ENCODE data around the gene ZNF654.
"Not testable (repeated sequence)": the region's sequence is repeated elsewhere in the genome, so short reads cannot be mapped to it uniquely, and the experiment has no call there.

The ZNF654 gene

DNA sequence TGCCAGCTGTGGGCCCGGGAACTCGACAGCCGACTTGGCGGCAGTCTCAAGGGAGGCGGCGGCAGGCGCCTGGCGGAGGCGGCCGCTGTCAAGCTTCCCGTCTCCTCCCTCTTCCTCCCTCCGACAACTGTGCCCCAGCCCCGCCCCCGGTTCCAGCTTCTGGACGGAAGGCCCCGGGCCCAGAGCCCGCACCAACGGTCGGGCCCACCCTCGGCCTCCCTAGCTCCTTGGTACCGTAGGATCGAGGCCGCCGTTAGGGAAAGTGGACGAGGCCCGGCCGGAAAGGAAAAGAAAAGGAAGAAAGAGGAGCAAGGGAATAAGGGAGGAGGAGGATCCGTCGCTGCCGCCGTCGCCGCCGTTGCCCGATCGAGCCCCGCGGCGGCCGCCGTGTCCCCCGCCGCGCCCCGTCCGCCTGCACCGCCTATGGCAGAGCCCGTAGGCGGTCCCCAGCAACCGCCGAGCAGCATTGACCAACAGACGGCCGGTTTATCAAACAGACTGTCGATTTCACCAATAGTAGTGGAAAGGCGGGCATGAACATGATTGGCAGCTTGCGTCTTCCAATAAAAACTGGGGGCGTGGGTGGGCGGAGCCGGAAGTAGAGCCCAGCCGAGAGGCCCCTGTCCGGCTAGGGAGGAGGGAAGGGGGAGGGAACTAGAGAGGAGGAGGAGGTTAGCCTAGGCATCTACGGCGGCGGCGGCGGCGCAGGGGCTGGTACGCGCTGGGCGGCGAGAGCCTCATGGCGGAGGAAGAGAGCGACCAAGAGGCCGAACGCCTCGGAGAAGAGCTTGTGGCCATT is at the start of gene ZNF654, which contains the start of gene CGGBP1:
ZNF654 (plus strand) TSS at position 675 of the 799 bp plus-strand sequence; CDS start at position 740, 65 bp downstream.
CGGBP1 (minus strand) TSS at position 425 of the 799 bp plus-strand sequence. CDS start 3,029 bp downstream, outside the sequence.
- no peaks in the 10 kb centered on the region for H3K4me1 ChIP-seq (ENCODE audit: insufficient read depth, low read length)
- H3K9ac ChIP-seq (ENCODE audit: low read depth, low read length) = peak within 1 kb of the TSS; percentile 94
- no peaks in the 10 kb centered on the region for H3K9me3 ChIP-seq (ENCODE audit: control insufficient read depth, insufficient read depth, low read length)
- peaks cover 4% of the 10 kb centered on the region for H3K36me3 ChIP-seq (ENCODE audit: insufficient read depth, low read length)

DNA sequence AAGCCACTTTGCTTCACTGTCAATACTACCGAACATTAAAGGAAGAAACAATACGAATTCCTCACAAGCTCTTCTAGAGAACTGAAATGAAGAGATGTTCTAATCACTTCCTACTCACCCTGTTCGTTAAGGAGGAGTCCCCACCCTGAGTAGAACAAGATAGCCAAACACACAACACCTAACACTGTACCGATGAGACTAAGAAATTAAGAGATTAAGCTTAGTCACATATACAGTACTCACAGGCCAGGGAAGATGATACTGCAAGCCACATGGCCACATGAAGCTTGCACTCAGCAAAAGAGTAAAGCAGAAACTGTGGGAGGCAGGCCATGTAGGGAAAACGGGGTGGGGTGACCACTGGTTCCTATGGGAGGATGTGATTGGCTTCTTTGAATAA is 48.2 kb upstream of the ZNF654 start:
- Histone ChIP-seq H3K36me3 (ENCODE audit: insufficient read depth, low read length) (no peaks in the 10 kb centered on the region), H3K4me1 (ENCODE audit: insufficient read depth, low read length) (no peaks in the 10 kb centered on the region), H3K9ac (ENCODE audit: low read depth, low read length) (no peak overlapping the region), H3K9me3 (ENCODE audit: control insufficient read depth, insufficient read depth, low read length) (no peaks in the 10 kb centered on the region)

DNA sequence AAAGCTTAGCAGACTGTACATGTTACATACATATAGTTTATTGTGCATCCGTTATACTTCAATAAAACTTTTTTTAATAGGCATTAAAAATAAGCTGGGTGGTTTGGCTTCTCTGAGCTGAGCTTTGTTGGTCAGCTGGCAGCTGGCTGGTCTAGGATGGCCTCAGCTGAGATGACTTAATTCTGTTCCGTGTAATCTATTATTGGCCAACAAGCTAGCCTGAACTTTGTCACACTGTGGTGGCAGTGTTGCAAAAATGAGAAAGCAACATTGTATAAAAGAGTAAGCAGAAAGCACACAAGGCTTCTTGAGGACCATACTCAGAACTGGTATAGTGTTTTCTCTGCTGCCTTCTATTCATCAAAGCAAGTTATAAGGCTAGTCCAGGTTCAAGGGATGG is 45.5 kb upstream of the ZNF654 start:
- no peak overlapping the region for H3K9ac ChIP-seq (ENCODE audit: low read depth, low read length)
- no peaks in the 10 kb centered on the region for H3K4me1 ChIP-seq (ENCODE audit: insufficient read depth, low read length)
- H3K9me3 ChIP-seq (ENCODE audit: control insufficient read depth, insufficient read depth, low read length) = no peaks in the 10 kb centered on the region
- no peaks in the 10 kb centered on the region for H3K36me3 ChIP-seq (ENCODE audit: insufficient read depth, low read length)

DNA sequence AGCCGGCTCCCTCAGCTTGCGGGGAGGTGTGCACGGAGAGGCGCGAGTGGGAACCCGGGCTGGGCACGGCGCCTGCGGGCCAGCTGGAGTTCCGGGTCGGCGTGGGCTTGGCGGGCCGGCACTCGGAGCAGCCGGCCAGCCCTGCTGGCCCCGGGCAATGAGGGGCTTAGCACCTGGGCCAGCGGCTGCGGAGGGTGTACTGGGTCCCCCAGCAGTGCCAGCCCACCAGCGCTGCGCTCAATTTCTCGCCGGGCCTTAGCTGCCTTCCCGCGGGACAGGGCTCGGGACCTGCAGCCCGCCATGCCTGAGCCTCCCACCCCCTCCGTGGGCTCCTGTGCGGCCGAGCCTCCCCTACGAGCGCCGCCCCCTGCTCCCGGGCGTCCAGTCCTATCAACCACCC is 43.4 kb upstream of the ZNF654 start:
- H3K9me3 ChIP-seq (ENCODE audit: control insufficient read depth, insufficient read depth, low read length); H3K36me3 ChIP-seq (ENCODE audit: insufficient read depth, low read length); H3K4me1 ChIP-seq (ENCODE audit: insufficient read depth, low read length); H3K9ac ChIP-seq (ENCODE audit: low read depth, low read length): not testable (repeated sequence)

DNA sequence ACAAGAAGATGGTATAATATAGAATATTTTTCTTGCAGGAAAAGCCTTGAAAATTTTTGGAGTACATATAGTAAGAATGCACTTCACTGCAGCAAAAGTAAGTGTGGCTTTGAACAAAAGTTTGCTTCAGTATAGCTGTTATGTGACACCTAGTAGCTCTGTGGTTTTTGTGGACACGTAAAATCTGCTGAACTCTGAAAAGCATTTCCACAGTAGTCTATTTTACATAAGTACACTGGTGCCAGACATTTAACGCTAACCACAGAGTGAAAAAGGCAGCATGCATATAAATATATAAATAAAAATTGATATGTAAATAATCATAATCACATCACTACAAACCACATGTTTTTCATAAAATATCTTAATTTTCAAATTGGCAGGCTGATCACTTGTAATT is 40.0 kb upstream of the ZNF654 start:
- H3K36me3 ChIP-seq (ENCODE audit: insufficient read depth, low read length) = no peaks in the 10 kb centered on the region
- no peaks in the 10 kb centered on the region for H3K4me1 ChIP-seq (ENCODE audit: insufficient read depth, low read length)
- H3K9ac ChIP-seq (ENCODE audit: low read depth, low read length) = no peak overlapping the region
- H3K9me3 ChIP-seq (ENCODE audit: control insufficient read depth, insufficient read depth, low read length) = 0 out of 2 replicates have a peak, but pooled peaks cover 2% of the 10 kb centered on the region

DNA sequence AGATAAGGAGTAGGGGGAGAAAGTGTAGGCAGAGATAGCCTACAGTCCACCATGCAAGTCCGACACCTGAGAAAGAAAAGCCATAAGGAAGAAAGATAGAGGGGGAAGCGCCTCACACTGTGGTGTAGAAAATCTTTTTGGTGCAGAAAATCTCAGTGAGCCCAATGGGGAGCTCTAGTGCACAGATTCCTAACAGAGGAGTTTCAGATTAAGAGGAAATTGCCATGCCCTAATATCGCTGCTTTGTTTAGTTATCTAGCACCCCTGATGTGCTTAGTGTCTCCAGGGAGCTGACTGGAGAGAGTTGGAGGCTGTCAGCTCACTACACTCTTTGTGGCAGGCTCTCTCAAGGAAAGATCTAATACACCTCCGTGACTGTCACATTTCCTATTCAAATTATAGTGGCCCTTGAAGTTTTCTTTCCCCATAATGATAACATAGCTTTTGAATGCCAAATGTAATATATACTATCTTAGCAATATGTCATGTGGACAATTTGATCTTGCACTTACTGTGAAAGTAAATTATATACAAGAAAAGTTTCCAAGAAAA is 34.0 kb upstream of the ZNF654 start:
- no peak overlapping the region for H3K9ac ChIP-seq (ENCODE audit: low read depth, low read length)
- H3K9me3 ChIP-seq (ENCODE audit: control insufficient read depth, insufficient read depth, low read length) = peaks cover 4% of the 10 kb centered on the region; the same call in 1 of the 2 replicates
- H3K36me3 ChIP-seq (ENCODE audit: insufficient read depth, low read length) = no peaks in the 10 kb centered on the region
- no peaks in the 10 kb centered on the region for H3K4me1 ChIP-seq (ENCODE audit: insufficient read depth, low read length)

DNA sequence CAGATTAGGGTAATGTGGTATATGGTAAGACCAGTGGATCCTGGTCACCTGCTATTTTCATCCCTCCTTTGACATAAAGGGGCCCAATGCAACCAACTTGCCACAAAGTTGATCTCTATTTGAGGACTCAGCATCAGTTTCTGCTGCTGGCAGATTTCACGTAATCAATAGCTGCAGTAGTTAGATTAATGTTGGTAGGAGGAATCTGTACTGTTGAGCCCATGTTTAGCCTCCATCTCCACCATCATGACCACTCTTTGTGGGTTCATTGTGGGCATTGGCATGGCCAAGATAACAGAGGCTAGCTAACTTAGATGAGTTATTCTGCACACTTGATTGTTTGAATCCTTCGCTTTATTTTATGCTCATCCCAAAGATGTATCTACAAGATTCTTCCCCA is 30.2 kb upstream of the ZNF654 start:
- peaks cover 4% of the 10 kb centered on the region; the same call in 1 of the 2 replicates for H3K9me3 ChIP-seq (ENCODE audit: control insufficient read depth, insufficient read depth, low read length)
- no peak overlapping the region for H3K9ac ChIP-seq (ENCODE audit: low read depth, low read length)
- no peaks in the 10 kb centered on the region for H3K36me3 ChIP-seq (ENCODE audit: insufficient read depth, low read length)
- H3K4me1 ChIP-seq (ENCODE audit: insufficient read depth, low read length) = no peaks in the 10 kb centered on the region

DNA sequence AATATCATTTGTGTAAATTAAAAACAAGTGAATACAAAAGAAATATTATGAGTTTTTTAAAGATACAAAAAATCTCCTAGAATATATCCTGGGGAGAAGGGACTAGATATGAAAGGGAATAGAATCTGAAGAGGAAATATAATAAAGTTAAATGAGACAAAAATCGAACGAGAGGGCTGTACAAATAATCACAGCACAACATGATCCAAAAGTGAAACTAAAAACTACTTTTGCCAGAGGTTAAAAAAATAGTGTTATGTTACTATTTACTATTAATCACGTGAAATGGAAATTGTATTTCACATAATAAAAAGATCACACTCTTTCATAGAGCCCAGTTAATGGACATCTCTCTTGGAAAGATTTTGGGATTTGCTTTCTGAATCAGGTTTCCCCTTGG is 28.8 kb upstream of the ZNF654 start:
- no peaks in the 10 kb centered on the region for H3K36me3 ChIP-seq (ENCODE audit: insufficient read depth, low read length)
- H3K9ac ChIP-seq (ENCODE audit: low read depth, low read length) = no peak overlapping the region
- peaks cover 4% of the 10 kb centered on the region; the same call in 1 of the 2 replicates for H3K9me3 ChIP-seq (ENCODE audit: control insufficient read depth, insufficient read depth, low read length)
- no peaks in the 10 kb centered on the region for H3K4me1 ChIP-seq (ENCODE audit: insufficient read depth, low read length)

DNA sequence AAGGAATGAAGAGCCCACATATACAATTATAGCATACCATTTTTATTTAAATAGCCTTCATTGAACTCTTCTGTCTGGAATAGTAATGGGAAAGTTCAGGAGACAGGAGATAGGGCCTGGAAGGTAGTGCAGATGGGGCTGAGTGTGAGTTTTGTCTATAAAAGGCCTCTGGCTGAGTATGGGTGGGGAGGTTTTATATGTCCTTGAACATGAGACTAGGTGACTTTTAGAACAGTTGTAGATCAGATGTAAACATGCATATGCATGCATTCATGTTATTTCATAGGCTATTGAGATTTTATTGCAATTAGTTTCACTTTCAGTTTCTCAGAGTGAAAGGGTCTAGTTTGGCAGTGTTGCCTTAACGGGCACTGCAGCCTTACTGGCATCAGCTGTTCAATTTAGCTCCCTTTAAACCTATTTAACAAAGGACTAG is 27.4 kb upstream of the ZNF654 start:
- no peaks in the 10 kb centered on the region for H3K9me3 ChIP-seq (ENCODE audit: control insufficient read depth, insufficient read depth, low read length)
- no peaks in the 10 kb centered on the region for H3K36me3 ChIP-seq (ENCODE audit: insufficient read depth, low read length)
- H3K9ac ChIP-seq (ENCODE audit: low read depth, low read length) = no peak overlapping the region
- no peaks in the 10 kb centered on the region for H3K4me1 ChIP-seq (ENCODE audit: insufficient read depth, low read length)

DNA sequence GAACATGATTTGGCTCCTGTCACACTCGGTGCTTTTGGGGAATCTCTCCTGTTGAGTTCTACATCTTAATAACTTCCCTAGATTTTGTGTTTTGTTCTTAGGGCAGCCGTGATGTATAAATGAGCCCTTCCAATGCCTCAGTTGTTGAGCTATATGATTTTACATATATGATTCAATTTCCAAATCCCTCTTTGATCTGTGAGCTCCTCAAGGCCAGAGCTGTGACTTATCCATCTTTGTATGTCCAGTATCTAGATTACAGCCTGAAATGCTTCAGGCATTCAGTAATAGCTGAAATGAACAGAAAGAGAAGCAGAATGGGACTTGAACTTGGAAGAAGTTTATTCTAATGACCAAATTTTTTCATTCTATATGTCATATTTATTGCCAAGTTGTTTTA is 26.8 kb upstream of the ZNF654 start:
- Histone ChIP-seq H3K36me3 (ENCODE audit: insufficient read depth, low read length) (no peaks in the 10 kb centered on the region), H3K4me1 (ENCODE audit: insufficient read depth, low read length) (no peaks in the 10 kb centered on the region), H3K9ac (ENCODE audit: low read depth, low read length) (no peak overlapping the region), H3K9me3 (ENCODE audit: control insufficient read depth, insufficient read depth, low read length) (no peaks in the 10 kb centered on the region)

DNA sequence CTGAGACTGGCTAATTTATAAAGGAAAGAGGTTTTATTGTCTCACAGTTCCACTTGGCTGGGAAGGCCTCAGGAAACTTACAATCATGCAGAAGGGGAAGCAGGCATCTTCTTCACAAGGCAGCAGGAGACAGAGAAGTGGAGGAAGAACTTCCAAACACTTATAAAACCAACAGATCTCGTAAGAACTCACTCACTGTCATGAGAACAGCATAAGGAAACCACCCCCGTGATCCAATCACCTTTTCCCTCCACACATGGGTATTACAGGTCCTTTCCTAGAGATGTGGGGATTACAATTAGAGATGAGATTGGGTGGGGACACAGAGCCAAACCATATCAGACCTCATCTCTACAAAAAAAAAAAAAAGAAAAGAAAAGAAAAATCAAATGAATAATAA is 26.0 kb upstream of the ZNF654 start:
- no peak overlapping the region for H3K9ac ChIP-seq (ENCODE audit: low read depth, low read length)
- H3K4me1 ChIP-seq (ENCODE audit: insufficient read depth, low read length) = no peaks in the 10 kb centered on the region
- no peaks in the 10 kb centered on the region for H3K36me3 ChIP-seq (ENCODE audit: insufficient read depth, low read length)
- H3K9me3 ChIP-seq (ENCODE audit: control insufficient read depth, insufficient read depth, low read length) = no peaks in the 10 kb centered on the region

DNA sequence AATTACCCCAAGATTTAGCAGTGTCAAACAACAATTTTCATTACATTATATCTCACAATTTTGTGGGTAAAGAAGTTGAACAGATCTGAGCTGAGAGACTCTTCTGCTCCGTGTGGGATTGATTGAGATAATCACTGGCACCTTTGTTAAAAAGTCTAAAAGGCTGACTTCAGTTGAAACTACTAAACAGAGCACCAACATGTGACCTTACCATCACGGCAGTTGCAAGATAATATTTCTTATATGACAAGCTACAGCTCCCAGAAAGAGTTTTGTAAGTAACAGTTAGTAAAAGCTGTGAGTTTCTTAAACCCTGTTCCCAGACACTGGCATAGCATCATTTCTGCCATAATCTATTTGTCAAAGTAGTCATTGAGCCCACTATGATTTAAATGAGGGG is 25.2 kb upstream of the ZNF654 start:
- Histone ChIP-seq H3K4me1 (ENCODE audit: insufficient read depth, low read length) (no peaks in the 10 kb centered on the region), H3K36me3 (ENCODE audit: insufficient read depth, low read length) (no peaks in the 10 kb centered on the region), H3K9ac (ENCODE audit: low read depth, low read length) (no peak overlapping the region), H3K9me3 (ENCODE audit: control insufficient read depth, insufficient read depth, low read length) (no peaks in the 10 kb centered on the region)

DNA sequence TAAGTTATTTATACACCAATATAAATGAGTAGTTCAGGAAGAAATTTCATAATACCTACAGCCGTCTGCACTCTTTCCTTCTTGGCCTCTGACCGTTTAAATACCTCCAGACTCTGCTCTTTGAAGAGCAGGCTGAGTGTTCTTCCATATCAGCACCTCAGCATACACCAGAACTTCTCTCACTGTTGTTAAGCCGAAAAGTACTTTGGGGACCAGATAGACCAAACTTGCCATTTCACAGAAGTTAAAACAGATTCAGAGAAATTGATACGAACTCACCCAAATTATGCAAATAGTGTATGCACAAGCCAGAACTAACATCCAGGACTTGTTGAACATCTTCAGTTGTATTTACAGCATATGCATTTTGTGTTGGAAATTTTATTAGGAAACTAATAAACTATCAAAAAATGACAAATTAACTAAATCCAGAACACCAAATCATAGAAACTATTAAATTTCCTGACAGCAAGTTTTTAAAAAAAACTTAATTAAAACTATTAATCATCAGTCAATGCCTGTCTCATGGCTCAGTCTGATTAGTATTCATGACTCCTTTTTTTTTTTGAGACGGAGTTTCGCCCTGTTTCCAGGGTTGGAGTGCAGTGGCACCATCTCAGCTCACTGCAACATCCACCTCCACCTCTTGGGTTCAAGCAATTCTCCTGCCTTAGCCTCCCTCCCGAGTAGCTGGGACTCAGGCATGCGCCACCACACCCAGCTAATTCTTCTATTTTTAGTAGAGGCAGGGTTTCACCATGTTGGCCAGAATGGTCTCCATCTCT is 24.4 kb upstream of the ZNF654 start:
- Histone ChIP-seq H3K9me3 (ENCODE audit: control insufficient read depth, insufficient read depth, low read length) (no peaks in the 10 kb centered on the region), H3K9ac (ENCODE audit: low read depth, low read length) (no peak overlapping the region), H3K36me3 (ENCODE audit: insufficient read depth, low read length) (no peaks in the 10 kb centered on the region), H3K4me1 (ENCODE audit: insufficient read depth, low read length) (no peaks in the 10 kb centered on the region)

DNA sequence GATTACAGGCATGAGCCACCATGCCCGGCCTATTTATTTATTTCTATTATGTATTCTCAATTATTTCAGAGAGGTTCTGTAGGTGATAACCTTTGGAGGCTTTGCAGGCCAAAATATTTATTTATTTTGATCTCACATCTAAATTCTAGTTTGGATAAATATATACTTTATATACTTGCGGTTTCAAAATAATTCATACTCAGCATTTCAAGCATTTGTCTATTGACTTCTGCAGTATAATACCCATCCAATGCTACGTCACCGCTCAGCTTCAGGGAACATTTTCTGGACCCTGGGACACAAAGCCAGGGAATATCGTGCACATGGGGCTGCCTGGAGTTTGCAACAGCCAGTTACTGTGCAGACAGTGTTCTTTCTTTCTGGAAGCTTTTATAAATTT is 22.8 kb upstream of the ZNF654 start:
- Histone ChIP-seq H3K36me3 (ENCODE audit: insufficient read depth, low read length) (no peaks in the 10 kb centered on the region), H3K4me1 (ENCODE audit: insufficient read depth, low read length) (no peaks in the 10 kb centered on the region), H3K9me3 (ENCODE audit: control insufficient read depth, insufficient read depth, low read length) (no peaks in the 10 kb centered on the region), H3K9ac (ENCODE audit: low read depth, low read length) (no peak overlapping the region)
